Islet of Langerhans (tissue), 1 donor: ENCODE data around the gene BAD.

ENCODE experiments used
- FAIRE-seq: peaks from one replicate; lab custom pipeline; 2011; peaks lifted over from hg19 to GRCh38; lab: Jason Lieb, UNC

BAD gene

DNA sequence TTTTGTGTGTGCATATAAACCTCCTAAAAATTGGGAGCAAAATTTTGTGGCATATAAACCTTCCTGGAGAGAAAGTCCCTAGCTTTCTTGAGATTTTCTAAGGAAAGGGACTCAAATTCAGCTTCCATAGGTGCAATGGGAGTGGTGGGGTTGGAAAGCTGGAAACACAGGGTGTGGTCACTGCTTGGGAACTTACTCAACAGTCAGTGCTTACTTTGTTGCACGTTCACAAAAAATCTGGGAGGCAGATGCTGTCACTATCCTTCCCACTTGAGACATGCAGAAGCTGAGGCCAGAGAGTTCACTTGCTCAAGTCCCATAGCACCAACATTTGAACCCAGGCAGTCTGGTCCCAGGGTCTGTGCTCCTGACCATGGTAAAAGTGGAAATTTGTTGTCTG is 11.8 kb upstream of the BAD start:
- FAIRE-seq: no peak

DNA sequence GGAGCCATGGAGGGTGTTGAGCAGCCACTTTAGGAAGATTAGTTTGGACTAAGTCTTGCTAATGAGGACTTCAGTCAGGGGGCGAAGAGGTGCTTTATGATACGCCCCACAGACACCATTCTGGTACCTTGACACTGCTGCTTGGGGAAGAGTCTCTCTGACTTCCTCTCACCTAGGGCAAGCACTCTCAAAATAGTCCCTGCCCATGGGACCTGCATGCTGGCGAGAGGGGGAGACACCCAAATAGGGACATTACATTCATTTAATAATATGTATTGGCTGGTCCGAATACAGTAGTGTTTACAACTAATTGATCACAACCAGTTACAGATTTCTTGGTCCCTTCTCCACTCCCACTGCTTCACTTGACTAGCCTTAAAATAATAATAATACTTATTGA is 11.3 kb upstream of the BAD start:
- FAIRE-seq: no peak

DNA sequence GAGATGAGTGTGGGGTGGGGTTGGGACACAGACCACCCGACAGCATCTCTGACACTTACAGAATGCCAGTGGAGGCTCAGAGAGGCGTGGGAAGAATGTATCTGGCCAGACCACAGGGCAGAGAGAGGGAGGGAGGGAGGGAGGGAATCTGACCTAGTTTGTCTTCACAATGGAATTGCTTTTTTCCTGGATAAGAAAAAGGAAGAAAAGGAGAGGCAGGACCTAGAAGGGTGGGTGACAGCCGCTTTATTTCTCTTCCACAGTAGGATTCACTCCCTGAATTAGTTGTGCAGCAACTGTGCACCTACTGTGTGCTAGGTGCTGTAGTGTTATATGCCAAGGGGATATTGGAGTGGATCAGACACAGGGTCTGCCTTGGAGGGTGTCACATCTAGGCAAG is 10.3 kb upstream of the BAD start:
- no peak for FAIRE-seq

DNA sequence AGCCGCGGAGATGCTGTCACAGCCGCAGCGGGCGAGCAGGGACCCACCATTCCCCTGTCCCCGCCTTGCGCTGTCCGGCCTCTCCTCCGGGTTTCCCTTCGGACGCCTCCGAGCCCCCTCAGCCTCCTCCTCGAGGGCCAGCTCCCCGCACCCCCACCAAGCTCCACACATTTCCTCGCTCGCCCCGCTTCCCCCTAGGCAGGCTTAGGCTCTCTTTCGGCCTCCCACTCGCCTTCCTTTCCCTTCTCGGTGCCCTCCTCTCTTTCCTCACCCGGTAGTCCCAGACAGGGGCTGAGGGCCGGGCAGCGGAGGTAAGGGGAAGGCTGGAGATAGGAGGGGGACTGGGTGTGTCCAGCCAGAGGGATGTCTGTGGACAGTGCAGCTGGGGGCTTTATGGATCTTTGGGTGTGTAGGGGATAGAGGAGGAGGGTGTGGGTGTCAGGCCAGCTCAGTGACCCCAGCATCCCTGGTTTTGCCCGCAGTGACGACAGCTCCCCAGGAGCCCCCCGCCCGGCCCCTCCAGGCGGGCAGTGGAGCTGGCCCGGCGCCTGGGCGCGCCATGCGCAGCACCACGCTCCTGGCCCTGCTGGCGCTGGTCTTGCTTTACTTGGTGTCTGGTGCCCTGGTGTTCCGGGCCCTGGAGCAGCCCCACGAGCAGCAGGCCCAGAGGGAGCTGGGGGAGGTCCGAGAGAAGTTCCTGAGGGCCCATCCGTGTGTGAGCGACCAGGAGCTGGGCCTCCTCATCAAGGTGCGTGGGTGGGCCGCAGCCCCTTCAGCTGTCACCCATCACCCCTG is 8.2 kb upstream of the BAD start:
- no peak for FAIRE-seq

DNA sequence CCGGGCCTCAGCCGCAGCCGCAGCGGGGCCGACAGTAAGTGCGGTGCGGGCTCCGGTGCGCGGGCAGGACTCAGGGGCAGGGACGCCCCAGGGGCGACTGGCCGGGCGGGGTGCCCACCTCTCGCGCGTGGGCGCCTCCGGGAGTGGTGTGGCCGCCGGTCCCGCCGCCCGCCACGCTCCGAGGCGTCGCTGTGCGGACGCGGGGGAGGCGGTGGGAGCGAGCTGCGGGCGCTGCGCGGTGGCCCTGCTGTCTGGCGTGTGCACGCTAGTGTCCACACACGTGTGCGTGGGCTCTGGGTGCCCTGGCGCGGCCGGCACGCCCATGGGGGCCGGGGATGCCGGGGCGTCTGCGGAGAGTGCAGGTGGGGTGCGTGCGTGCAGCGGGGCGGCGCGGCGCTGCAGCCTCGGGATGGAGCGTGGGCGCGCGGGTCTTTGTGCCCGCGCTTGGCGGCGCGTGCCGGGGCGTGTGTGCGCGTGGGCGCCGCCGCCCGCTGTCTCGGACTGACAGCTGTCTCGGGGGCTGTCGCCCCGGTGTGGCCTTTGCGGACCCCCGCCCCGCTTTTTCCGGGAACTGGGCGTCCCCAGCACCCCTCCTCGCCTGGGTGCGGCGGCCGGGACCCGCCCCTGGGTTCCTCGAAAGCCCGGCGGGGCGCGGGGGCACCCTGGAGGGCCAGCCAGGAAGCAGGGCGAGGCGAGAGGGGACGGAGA is 7.4 kb upstream of the BAD start:
- no peak for FAIRE-seq

DNA sequence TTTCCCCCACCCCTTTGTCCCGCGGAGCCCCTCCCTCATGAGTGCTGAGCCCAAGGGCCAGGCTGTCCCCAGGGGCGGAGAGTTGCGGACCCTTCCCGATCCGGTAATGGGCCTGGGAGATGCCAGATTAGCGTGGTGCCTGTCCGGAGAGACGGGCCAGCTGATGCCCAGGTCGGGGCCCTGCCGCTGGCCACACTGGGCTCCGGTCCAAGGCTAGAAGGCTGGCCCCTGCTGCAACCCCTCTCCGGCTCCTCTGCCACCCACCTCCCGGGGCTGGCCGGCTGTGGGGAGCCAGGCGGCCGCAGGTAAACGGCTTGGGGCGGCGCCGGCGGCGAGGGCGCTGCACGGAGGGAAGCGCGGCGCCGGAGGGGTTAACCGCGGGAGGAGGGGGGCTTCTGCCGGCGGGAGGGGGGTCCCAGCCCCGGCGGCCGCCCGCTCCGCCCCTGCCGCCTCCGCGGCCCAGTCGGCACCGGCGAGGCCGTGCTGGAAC is 6.8 kb upstream of the BAD start, which contains the start of gene KCNK4:
Gene KCNK4 (plus strand): TSS at position 41 of the 490 bp plus-strand sequence. CDS start 1,717 bp downstream, outside the sequence.
- no peak for FAIRE-seq

DNA sequence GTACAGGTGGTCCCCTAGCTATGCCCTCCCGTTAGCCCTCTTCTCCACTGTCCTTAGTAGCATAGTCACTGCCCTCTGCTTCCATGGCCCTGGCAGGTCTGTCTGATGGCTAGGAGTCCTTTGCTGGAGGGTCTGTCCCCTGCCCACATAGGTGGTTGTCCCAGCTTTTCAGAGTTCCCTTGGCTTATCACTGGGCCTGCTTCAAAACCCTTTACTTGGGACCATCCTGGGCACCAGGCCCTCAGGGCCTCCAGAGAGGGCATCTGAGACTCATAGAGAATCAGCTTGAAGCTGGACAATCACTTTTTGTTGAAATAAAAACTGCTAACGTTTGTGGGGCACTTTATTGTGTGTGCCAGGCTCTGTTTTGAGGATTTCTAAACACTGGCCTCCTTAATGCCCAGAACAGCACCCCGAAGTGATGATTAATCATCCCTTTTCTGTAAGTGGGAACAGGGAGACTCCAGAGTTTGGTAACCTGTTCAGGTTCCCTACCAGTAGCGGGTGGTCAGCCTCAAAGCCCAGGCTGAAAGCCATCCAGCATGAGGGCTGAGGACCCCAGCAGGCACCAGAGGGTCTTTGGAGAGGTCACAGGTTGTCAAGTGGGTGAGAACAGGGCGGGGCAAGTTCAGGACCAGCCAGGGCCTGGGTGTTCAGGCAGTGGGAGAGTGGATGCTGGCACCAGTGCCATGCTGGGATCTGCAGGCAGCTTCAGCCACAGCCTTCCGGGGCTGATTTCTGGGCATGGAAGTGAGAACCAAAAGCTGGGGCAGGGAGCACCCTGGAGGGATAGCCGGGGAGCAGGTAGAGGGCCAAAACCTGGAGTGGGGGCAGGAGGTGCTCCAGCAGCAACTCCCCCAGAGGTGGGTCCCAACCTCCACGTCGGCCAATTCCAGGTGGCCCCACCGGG is 6.1 kb upstream of the BAD start:
- FAIRE-seq: no peak

DNA sequence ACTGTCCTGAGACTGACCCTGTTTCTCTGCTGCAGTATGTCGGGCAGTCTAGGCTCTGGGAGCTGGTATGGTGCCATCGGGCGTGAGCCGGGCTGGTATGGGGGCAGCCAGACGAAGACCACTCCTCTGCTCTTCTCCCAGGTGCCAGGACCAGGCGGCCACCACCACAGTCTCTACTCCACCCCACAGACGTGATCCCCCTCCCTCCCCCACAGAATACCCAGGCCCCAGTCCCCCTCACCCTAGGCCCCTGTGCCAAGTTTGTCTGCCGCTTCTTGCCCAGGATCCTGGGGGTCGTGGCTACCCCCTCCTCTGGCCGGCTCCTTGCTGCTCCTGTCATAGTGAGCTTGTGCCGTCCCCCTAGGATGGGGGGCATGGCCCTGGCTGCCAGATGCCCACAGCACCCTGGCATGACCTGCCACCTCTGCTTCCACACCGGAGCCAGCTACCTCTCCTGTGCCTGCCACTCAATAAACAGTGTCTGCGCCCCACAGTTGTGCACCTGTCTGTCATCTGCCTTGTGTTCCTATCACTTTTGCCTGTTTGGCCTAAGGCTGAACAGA is 4.6 kb upstream of the BAD start:
- no peak for FAIRE-seq

DNA sequence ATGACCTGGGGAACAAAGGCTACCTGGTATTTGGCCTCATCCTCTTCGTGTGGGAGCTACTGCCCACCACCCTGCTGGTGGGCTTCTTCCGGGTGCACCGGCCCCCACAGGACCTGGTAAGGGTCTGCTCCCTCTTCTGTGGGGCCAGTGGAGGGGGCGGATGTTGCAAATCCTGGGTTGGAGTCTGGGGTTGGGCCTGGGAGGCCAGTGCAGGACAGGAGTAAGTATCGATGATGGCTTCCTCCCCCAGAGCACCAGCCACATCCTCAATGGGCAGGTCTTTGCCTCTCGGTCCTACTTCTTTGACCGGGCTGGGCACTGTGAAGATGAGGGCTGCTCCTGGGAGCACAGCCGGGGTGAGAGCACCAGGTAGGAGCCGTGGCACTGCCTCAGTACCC is 3.9 kb upstream of the BAD start:
- no peak for FAIRE-seq

DNA sequence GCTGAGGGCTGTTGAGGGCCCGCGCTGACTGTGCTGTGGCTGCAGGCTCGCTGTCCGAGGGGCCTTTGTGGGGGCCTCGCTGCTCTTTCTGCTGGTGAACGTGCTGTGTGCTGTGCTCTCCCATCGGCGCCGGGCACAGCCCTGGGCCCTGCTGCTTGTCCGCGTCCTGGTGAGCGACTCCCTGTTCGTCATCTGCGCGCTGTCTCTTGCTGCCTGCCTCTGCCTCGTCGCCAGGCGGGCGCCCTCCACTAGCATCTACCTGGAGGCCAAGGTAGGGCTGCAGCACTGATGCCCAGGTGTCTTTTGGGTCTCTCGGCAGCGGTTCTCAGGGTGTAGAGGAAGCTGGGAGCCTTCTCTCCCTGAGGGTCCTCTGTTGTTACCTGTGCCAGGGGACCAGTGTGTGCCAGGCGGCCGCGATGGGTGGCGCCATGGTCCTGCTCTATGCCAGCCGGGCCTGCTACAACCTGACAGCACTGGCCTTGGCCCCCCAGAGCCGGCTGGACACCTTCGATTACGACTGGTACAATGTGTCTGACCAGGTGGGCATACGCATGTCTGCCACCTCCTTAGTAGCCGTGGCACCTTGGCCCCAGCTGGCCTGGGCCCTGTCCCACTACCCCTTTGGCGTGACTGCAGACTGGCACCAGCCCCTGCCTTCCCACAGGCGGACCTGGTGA is 3.3 kb upstream of the BAD start:
- no peak for FAIRE-seq

DNA sequence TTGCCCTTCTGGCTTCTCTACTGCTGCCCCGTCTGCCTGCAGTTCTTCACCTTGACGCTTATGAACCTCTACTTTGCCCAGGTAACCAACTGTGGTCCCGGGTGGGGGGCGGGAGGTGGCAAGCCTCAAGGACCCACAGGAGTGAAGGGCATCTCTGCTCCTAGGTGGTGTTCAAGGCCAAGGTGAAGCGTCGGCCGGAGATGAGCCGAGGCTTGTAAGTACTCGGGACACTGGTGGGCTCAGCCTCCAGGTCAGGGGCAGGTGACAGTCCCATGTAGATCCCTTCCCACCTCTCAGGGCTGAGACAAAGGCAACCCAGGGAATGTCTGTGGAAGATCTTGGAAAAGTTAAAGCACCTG is 2.3 kb upstream of the BAD start:
- FAIRE-seq: no peak

DNA sequence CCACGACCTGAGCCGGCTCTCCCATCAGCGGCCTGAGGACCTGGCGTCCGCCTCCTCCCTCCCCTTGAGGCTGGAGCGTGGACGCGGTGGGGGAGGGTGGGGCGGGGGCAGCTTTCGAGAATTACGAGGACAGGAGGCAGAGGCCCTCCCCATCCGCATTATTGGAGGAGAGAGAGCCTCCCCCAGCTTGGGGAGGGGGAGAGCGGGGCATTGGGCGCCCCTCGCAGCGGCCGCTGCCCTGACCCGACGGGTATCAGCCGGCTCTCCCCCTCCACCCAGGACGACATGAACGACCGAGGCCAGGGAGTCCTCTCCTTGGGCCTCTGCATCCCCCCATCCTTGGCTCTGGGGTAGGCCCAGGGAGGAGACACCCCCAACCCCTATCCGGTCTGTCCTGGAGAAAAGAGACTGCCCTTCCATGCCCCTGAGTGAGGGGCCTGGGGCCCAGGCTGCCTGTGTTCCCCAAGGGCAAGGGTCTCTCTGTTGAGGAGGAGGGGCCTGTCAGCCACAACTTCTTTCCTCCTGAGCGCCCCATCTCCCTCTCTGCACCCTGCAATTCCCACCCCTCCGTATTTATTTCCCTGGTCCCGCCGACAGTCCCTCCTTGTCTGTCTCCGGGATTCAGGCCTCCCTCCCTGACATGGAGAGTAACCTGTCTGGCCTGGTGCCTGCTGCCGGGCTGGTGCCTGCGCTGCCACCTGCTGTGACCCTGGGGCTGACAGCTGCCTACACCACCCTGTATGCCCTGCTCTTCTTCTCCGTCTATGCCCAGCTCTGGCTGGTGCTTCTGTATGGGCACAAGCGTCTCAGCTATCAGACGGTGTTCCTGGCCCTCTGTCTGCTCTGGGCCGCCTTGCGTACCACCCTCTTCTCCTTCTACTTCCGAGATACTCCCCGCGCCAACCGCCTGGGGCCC is 1.7 kb upstream of the BAD start:
- FAIRE-seq: no peak

DNA sequence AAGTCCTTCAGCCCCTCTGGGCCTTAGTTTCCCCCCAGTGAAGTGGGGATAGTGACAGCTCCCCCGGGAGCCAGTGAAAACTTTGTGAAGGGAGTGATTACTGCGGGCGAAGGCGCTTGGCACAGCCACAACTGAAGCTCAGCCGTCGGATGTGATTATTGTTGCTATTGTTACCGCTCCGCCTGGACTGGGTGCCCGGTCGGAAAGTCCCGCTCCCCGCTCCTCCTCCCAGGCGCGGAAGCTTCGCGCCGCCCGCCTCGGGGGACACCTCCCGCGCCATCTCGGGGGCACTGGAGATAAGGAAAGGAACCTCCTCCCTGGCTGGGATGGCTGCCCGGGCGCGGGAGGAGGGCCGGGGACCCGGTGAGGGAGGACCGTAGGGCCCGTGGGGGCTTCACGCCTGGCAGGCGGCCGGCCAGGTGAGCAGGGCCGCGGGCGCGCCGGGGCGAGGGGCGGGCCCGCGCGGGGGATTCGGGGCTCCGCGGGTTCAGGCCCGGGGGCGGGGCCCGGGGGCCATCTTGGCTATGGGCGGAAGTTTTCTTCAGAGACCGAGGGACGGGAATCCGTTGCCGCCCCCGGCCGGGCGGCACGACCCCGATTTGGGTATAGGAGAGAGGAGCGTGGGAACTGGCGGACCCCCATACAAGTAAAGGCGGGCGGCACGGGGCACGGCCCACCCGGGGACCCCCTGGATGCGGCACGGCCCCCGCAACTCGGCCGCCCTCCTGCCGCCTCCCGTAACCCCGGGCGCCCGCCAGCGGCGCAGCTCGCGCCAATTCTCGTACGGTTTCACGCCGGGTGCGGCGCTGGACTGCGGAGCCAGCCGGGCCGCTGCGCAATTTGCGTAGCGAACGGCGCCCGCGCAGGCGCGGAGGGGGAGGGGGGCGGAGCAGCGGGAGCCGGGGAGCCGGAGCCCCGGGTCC is 758 bp upstream of the BAD start, which contains the start of gene GPR137:
Gene GPR137 (plus strand): TSS at position 887 of the 923 bp plus-strand sequence. CDS start 677 bp downstream, outside the sequence.
- FAIRE-seq: no peak

DNA sequence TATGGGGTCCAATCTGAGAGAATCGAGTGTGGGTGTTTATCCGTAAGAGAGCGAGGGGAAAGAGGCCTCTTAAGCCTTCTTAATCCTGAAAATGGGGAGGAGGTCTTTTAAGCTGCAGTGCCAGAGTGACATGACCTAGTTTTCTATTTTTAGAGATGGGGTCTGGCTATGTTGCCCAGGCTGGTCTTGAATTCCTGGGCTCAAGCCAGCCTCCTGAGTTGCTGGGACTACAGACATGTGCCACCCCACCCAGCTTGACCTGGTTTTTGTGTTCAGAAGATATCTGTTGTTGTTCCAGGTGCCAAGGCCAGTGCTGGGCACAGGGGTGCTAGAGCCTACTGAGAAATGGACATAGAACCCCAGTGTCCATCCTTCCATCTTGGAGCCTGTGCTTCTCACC is 1.4 kb downstream of the BAD start:
- no peak for FAIRE-seq

DNA sequence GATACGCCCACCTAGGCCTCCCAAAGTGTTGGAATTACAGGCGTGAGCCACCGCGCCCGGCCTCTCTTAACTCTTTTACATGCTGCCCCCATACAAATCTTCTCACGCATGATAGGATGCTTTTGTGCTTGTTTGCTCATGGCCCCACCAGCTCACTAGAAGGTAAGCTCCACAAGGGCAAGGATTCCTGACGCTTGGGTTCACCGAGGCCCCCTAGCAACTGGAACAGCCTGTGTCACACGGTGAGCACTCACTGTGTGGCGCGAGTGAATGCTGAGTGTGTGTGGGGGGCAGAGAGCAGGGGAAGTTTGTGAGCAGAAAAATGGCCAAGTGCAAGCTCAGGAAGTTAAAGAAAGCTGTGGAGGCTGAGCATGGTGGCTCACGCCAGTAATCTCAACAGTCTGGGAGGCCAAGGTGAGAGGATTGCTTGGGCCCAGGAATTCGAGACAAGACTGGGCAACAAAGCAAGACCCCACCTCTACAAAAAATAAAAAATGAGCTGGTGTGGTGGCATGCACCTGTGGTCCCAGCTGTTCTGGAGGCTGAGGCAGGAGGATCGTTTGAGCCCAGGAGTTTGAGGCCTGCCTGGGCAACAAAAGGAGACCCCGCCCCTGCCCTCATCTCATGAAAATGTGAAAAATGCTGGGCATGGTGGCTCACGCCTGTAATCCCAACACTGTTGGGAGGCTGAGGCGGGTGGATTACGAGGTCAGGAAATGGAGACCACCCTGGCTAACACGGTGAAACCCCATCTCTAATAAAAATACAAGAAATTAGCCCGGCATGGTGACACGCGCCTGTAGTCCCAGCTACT is 2.3 kb downstream of the BAD start:
- FAIRE-seq: no peak

DNA sequence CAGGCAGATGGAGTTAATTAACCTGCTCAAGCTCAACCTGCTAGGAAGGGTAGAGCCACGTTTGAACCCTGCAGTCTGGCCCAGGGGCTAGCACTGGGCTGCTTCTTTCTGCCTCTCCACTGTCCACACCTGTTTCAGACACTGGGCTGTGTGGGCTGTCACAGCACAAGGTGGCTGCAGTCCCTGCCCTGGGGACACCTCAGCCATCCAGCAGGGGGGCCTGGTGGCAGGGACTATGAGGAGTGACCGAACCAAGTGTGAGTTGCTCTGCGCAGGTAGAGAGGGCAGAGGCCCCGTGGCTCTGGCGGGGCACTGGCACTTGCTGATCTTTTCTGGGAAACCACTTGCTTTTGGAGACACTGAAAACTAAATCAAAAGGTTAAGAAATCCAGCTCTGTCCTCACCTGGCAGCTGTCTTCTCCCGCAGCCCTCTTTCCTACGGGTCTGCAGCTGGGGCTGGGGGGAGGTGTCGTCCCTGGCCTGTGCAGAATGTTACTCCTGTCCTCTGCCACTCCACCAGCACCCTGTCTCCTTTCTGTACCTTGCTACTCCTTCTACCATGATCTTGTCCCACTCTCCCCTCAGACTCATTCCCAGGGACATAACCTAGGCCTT is 5.8 kb downstream of the BAD start:
- FAIRE-seq: no peak

DNA sequence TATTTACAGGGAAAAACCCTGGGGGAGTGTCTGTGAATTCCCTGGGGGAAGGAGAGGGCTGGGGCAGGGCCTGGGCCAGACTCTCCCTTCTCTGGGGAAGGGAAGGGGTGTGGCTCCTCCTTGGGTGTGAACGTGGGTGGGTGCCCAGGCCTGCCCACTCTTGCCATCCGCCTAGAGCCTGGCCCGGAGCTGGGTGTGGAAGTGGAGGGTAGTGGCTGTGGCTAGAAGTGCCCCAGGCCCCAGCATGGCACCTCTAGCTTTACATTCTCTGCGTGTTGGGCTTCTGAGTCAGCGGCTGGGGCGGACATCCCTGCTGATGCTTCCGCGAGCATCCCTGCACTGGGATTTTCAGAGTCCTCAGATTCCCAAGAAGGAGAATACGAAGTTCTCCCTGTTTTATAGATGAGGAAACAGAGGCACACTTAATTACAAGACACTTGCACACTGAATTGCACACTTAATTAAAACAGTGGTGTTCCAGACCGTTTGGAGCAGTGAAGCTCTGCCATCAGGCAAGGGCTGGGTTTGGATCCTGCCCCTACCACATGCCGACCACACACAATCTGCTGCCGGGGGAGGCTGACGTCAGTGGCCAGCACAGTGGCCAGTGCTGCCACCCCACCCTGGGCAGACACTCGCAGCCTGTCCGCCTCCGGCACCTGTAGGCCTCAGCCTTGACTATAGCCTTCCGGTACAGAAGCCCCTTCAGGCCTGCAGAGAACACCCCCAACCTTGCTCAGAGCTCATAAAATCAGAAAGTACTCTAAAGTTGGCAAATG is 7.6 kb downstream of the BAD start:
- FAIRE-seq: no peak
